GM12891 (cell line): ENCODE data around the gene CYGB.
"Not testable (repeated sequence)": the region's sequence is repeated elsewhere in the genome, so short reads cannot be mapped to it uniquely, and the experiment has no call there.

Experiments
- DNase-seq: peaks from one replicate; pipeline ENCODE4 v3.0.0; 2011; ENCODE audit warnings: low spot score; ENCODE audit not compliant: insufficient read length
- FAIRE-seq: peaks from 2 replicates; lab custom pipeline; 2011; peaks lifted over from hg19 to GRCh38; lab: Jason Lieb, UNC
- PAX5 ChIP-seq: IDR thresholded peaks from 2 replicates; pipeline ENCODE4 v1.6.1; 2011; ENCODE audit warnings: low read length, moderate library complexity, mild to moderate bottlenecking; ENCODE audit not compliant: insufficient read depth, severe bottlenecking
- POLR2A ChIP-seq: IDR thresholded peaks from 2 replicates; pipeline ENCODE4 v1.6.1; 2011; ENCODE audit warnings: low read depth, low read length, control low read depth
- POLR2AphosphoS5 ChIP-seq: IDR thresholded peaks from 2 replicates; pipeline ENCODE4 v1.6.1; 2011; ENCODE audit warnings: low read depth, low read length, control low read depth
- POU2F2 ChIP-seq: IDR thresholded peaks from 2 replicates; pipeline ENCODE4 v1.6.1; 2011; ENCODE audit warnings: low read depth, mild to moderate bottlenecking, control low read depth, low read length, moderate library complexity
- SPI1 ChIP-seq: IDR thresholded peaks from 2 replicates; pipeline ENCODE4 v1.6.1; 2011; ENCODE audit warnings: low read depth, low read length, control low read depth
- TAF1 ChIP-seq: IDR thresholded peaks from 2 replicates; pipeline ENCODE4 v1.6.1; 2011; ENCODE audit warnings: low read depth, low read length, control low read depth

Gene CYGB

DNA sequence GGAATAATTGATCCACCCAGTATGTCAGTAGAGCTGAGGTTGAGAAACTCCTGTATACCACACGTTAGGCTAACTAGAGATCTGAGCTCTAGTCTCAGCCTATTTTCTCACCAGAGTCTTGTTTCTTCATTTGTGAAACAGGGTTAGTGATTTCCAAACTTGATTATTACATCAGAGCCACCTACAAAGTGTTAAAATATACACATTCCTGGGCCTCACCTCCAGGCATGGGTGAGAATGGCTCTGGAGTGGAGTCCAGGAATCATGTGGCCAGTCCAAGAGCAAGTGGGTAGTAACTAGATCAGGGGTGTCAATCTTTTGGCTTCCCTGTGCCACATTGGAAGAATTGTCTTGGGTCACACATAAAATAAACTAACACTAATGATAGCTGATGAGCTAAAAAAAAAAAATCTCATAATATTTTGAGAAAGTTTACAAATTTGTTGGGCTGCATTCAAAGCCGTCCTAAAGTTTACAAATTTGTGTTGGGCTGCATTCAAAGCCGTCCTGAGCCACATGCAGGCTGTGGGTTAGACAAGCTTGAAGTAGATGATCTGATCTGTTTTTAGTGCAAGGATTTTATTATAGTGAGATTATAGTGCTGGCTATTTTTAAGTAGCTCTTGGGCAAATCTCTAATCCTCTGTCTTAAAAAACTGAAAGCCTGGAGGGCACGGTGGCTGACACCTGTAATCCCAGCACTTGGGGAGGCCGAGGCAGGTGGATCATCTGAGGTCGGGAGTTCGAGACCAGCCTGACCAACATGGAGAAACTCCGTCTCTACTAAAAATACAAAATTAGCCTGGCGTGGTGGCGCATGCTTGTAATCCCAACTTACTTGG, 22.7 kb upstream of the CYGB start:
- no peak for TF ChIP-seq PAX5
- TF ChIP-seq POU2F2, result no peak
- no peak for TF ChIP-seq POLR2A
- TF ChIP-seq POLR2AphosphoS5, result no peak
- no peak for TF ChIP-seq TAF1
- TF ChIP-seq SPI1, result no peak
- DNase-seq (no peak), FAIRE-seq (no peak)

DNA sequence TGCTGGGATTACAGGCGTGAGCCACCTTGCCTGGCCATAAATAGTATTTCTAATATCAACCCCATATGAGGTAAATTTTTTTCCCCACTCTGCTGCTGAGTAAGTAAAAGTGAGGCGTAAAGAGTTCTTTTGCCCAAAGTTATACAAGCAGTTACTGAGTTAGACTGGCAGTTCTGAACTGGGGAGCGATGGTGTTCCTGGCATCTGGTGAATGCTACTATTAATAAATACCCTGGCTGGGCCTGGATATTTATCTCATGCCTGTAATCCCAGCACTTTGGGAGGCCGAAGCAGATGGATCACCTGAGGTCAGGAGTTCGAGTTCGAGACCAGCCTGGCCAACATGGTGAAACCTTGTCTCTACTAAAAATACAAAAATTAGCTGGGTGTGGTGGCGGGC, 22.0 kb upstream of the CYGB start:
- FAIRE-seq, DNase-seq: not testable (repeated sequence)

DNA sequence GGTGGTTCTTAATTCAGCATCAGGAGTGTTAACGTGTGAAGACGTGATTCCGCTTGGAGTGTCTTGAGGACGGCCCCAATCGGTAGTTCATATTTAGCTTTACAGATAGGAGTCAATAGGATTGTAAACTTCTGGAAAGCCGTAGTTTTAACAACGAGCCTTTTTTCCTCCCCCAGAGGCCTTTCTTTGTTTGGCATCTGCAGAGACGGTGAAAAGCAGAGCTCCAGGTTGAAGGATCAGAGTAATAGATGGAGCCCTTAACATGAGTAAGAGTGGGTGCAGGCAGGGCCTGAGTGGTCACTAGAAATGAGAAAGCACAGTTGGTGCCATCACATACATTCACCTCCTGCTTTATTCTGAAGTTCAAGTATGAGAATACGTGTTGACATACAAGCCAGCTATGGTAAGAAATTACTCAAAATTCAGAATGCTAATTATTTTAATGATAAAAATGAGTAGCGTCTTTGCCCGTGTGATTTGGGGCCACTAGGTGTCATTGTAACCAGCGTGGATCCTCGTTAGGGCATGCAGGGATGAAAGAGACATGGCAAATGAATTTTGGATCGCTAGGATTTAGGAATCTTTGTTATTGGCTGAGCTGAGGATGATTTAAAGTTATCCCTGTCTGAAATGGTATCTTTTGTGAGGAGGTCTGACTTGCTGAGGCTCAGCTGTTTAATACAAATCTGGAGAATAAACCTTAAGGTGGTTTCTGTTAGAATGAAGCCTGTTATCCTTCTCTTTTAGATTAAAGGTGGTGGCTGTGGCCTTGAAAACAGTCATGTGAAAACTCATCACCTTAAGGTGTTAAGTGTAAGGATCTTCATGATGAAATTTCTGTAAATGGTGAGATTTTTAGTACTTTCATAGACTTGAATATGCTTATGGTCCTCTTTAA, 20.9 kb upstream of the CYGB start:
- no peak for TF ChIP-seq TAF1
- TF ChIP-seq POLR2A, result no peak
- TF ChIP-seq PAX5, result no peak
- no peak for TF ChIP-seq POU2F2
- TF ChIP-seq SPI1, result no peak
- no peak for TF ChIP-seq POLR2AphosphoS5
- FAIRE-seq, result no peak
- DNase-seq, result no peak

DNA sequence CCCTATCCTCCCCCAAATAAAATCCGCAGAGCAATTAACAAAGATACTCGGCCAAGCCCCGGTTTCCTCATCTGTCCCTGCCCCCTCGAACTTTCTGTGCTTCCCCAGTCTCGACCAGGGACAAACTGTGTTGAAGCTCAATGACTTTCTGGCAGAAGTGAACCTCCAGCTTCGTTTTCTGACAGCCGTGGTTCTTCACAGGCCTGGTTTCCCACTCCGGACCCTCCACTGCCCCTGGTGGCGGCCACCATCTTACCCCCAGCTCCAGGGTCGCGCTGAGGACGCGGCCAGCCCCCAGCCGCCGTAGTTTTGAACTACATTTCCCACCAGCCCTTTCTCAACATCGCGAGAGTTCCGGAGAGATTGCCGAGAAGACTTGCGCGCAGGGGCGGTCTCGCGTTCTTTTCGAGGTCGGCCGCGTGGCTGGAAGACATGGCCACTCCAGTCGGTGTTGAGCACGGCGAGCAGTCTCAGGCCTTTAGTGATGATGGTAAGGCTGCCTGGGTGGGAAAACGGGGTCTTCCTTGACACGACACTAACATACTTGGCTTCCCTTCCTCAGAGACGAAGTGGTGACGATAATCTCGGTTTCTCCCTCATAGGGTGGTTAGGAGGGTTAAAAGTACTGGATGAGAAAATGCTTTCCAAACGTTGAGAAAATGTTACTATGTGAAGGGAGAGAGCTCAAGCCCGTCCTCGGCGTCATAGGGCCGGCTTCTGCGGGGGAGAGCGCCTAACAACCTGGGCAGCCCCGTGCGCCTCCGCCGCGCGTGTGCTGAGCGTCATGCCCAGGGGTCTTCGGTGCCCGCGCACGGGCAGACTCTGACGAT, 20.1 kb upstream of the CYGB start:
- peak; percentile 98 for TF ChIP-seq TAF1
- TF ChIP-seq POU2F2, result no peak
- TF ChIP-seq POLR2AphosphoS5, result peak; percentile 98
- TF ChIP-seq POLR2A, result peak; percentile 97
- FAIRE-seq, result peak; percentile 85

DNA sequence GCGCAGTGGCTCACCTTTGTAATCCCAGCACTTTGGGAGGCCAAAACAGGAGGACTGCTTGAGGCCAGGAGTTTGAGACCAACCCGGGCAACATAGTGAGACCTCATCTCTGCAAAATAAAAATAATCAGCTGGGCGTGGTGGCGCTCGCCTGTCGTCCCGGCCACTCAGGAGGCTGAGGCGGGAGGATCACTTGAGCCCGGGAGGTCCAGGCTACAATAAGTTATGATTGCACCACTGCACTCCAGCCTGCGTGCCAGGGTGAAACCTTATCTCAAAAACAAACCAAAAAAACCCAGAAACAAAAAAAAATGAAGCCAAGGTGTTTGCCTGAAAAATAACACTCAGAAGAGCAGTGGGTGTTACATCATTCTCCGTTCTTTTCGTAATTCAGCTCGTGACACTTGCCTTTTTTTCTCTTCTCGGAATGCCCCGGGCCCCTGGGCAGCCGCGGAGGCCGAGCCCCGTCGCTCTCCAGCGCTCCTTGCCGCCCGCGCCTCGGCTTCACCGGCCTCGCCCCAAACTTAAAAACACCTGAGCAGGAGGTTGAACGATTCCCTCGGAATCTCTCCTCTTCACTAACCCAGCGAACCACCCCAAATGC, 19.4 kb upstream of the CYGB start:
- FAIRE-seq, result no peak
- TF ChIP-seq POLR2AphosphoS5, result no peak
- TF ChIP-seq SPI1, result no peak
- TF ChIP-seq POU2F2, result no peak
- no peak for TF ChIP-seq POLR2A
- TF ChIP-seq TAF1, result no peak
- TF ChIP-seq PAX5, result no peak
- DNase-seq, result no peak

More for the DNA sequence above, 20.1 kb upstream of the CYGB start:
- DNase-seq, result peak; percentile 81

DNA sequence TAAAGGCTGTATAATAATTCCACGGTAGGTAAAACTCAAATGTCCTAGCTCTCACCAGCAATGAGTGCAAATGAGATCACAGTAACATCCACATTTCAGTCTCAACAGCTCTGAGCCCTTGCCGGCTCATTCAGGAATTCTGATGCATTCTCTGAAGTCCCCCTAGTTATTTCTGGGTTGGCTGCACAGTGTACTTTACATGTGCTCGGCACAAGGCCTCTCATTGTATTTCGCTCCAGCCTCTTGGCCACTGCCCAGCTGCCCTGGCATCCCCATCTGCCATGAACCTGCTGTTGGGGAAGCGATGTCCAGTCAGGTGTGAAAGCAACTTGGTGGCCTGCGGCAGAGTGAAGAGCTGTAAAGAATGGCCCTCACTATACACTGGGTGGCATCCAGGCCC, 16.6 kb upstream of the CYGB start:
- TF ChIP-seq SPI1 (no peak), TAF1 (no peak), POU2F2 (no peak)
- DNase-seq, result no peak

DNA sequence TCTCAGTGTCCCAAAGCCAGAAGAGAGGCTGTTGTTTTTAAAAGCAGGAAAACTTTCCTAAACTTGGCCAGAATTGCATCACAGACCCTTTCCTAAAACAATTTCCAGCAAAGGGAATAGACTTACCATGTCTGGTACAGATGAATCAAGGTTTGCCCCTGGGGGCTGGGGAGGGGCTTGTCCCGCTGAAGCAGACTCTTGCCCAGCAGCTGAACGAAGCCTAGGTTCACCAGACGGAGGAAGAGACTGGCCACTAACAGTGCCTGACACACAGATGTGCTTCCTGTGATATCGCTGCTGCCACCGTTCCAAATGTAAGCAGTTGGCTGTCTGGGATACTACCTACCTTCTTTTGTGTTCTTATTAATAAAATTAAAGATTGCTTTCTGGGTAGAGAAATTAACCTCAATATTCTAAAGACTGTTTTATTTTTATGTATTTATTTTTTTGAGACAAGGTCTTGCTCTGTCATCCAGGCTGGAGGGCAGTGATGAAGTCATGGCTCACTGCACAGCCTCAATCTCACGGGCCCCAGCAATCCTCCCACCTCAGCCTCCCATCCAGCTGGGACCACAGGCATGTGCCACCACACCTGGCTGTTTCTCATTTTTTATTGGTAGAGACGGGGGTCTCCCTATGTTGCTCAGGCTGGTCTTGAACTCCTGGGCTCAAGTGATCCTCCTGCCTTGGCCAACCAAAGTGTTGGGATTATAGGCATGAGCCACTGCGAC, 15.8 kb upstream of the CYGB start:
- DNase-seq, result no peak
- FAIRE-seq, result no peak

More for the DNA sequence above, 16.6 kb upstream of the CYGB start:
- no peak for FAIRE-seq

DNA sequence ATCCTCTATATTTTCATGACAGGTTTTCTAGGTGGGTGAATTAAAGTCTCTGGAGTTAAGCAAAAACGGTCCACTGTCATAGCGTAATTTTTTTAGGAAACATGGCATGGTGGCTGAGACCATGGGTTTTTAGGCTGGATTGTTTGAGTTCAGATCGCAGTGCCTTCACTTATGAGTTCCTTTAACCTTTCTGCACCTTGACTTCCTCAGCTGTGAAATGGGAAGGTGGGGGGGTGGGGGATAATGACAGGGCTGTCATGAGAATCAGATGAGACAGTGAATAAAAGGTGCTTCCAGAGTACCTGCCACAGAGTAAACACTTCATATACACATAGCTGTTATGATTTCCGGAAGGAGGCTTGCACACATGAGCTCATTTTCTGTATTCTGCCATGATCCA, 14.2 kb upstream of the CYGB start:
- DNase-seq (no peak), FAIRE-seq (no peak)
- TF ChIP-seq POLR2AphosphoS5, result no peak
- no peak for TF ChIP-seq TAF1
- TF ChIP-seq POU2F2, result no peak
- no peak for TF ChIP-seq POLR2A
- no peak for TF ChIP-seq SPI1
- no peak for TF ChIP-seq PAX5

More for the DNA sequence above, 15.8 kb upstream of the CYGB start:
- TF ChIP-seq POLR2AphosphoS5 (no peak), POU2F2 (no peak), PAX5 (no peak), POLR2A (no peak), SPI1 (no peak), TAF1 (no peak)
